RWPE1 (cell line): ENCODE measurements around the gene DSCAML1.

Experiments used
- CTCF ChIA-PET: fragments of 350-600 bp; sonication (Branson Sonifier 250); formaldehyde crosslinking; extraction: SDS; loops from one replicate; lab custom pipeline; 2021; lab: Yijun Ruan, JAX
- POLR2A ChIA-PET: fragments of 400-600 bp; formaldehyde crosslinking; extraction: SDS; loops from one replicate; lab custom pipeline; 2020; ENCODE audit warnings: antibody characterized with exemption; ENCODE audit not compliant: low non-redundant PET; lab: Yijun Ruan, JAX
- DNase-seq: peaks from one replicate; pipeline ENCODE4 v3.0.0; 2012; ENCODE audit warnings: low spot score
- H3K27ac ChIP-seq: fragments of 450-650 bp; 2 replicates; pipeline ENCODE4 v1.5.1; 2017
- TF ChIP-seq, protein P1 (sequence below): fragments of 450-650 bp; conservative IDR thresholded peaks from 2 replicates; pipeline ENCODE4 v1.5.1; 2017; ENCODE audit warnings: low read depth, mild to moderate bottlenecking

The DSCAML1 gene

DNA sequence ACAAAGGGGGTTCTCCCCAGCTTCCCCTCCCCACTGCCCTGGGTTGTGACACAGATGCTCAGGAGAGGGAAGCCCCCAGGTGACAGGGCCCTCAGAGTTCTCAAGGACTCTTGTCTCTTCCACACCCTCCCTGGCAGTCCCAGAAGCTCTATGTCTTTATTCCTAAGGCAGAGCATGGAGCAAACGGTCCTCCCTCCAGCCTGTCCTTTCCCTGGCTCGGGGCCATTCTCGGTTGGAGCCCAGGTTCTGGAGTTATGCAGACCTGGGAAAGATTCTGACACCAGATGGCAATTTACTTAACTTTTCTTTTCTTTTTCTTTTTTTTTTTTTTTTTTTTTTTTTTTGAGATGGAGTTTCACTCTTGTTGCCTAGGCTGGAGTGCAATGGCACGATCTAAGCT, 282.8 kb downstream of the DSCAML1 start:
- ChIA-PET POLR2A (no interaction called here), CTCF (interaction anchor here (1.0 kb wide), 1 partner anchor 109 kb away, joined by 3 read pairs; no protein-coding TSS in a partner anchor)

DNA sequence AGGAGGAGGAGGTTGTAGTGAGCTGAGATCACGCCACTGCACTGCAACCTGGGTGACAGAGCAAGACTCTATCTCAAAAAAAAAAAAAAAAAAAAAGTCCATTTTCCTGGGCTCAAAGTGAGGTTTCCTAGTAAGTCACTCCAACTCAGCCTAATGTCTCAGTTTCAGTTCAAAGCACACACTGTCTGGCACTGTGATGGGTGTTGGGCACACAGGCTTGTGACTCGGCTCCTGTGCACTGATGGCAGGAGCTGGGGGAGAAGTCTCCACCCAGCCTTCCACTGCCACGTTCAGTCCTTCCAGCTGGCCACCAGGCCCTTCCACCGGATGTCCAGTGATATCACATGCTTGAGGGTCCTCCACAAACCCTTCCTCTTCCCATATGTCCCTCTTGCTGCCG, 283.4 kb downstream of the DSCAML1 start:
- POLR2A ChIA-PET = no interaction called here
- no peak for DNase-seq
- no peak overlapping the region for H3K27ac ChIP-seq
- CTCF ChIA-PET = interaction anchor here (1.0 kb wide), 1 partner anchor 109 kb away, joined by 3 read pairs; no protein-coding TSS in a partner anchor
- TF ChIP-seq, protein P1, sequence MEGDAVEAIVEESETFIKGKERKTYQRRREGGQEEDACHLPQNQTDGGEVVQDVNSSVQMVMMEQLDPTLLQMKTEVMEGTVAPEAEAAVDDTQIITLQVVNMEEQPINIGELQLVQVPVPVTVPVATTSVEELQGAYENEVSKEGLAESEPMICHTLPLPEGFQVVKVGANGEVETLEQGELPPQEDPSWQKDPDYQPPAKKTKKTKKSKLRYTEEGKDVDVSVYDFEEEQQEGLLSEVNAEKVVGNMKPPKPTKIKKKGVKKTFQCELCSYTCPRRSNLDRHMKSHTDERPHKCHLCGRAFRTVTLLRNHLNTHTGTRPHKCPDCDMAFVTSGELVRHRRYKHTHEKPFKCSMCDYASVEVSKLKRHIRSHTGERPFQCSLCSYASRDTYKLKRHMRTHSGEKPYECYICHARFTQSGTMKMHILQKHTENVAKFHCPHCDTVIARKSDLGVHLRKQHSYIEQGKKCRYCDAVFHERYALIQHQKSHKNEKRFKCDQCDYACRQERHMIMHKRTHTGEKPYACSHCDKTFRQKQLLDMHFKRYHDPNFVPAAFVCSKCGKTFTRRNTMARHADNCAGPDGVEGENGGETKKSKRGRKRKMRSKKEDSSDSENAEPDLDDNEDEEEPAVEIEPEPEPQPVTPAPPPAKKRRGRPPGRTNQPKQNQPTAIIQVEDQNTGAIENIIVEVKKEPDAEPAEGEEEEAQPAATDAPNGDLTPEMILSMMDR = no peak

More for the DNA sequence above, 282.8 kb downstream of the DSCAML1 start:
- no peak for DNase-seq
- TF ChIP-seq, protein P1 = no peak
- H3K27ac ChIP-seq = no peak overlapping the region

DNA sequence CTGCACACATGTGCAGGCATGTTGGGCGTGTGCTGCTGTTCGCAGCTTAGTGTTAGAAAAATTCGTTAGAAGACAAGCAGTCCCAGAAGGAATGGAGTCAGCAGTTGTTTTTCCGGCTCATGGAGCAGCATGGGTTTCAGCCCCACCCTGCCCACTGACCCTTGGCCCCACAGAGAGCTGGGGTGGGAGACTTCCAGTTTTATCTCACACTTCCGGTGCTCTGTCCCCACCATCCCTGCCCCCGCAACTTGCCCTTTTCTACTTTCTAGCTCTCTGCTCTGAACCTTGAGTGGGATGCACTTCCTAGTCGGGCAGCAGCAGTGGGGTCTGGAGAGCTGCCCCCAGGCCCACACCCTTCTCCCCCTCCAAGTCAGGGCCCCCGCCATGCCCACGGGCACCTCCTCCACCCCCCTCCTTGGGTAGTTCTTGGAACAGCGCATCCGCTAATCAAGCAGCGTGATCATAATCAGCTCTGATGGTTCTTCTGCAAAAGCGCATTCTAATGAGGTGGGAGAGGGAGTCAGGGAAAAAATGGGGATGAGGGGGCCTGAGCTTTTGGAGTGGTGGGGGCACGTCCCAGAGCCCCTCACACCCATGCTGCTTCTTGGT, 285.0 kb downstream of the DSCAML1 start:
- DNase-seq = no peak
- TF ChIP-seq, protein P1 = no peak
- ChIA-PET CTCF (interaction anchor here (0.7 kb wide), 1 partner anchor 26 kb away, joined by 3 read pairs; no protein-coding TSS in a partner anchor), POLR2A (no interaction called here)
- H3K27ac ChIP-seq = no peak overlapping the region

DNA sequence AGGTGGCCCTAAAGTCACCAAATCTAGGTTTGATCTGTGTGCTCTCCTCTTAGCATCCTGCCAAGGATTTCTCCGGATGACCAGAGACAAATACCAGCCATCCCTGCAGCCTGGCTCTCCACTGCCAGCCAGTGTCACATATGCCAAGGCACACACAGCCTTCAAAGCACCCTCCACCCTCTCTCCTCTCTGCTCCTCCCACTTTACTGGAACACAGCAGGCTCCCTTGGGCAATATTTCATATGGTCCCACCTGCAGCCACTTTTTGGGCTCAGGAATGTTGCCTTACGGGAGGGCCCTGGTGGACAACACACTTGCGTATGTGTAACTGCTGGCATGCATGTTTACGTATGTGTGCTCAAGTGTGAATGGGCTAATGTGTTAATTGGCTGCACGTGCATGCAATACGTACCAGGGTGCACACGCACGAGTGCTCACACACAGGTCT, 285.5 kb downstream of the DSCAML1 start:
- TF ChIP-seq, protein P1 = no peak
- H3K27ac ChIP-seq = no peak overlapping the region
- POLR2A ChIA-PET = no interaction called here
- CTCF ChIA-PET = no interaction called here
- no peak for DNase-seq

DNA sequence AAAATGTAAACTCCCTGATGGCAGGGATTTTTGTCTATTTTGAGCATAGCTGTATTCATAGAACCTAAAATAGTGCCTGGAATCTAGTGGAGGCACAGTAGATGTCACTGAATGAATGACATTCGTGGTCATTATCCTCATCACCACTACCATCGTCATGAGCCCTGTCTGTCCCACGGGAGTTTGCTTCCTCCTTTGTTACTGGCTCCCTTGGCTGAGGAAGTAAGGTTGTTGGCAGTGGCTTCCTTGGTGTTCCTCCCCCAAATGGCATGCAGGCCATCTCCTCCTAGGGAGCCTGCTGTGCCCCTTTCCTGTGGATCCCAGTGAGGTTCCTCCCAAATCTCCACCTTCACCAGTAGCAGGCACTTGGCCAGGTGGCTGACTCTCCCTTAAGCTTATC, 286.4 kb downstream of the DSCAML1 start:
- TF ChIP-seq, protein P1 = no peak
- ChIA-PET CTCF (no interaction called here), POLR2A (no interaction called here)
- H3K27ac ChIP-seq = no peak overlapping the region
- DNase-seq = no peak

DNA sequence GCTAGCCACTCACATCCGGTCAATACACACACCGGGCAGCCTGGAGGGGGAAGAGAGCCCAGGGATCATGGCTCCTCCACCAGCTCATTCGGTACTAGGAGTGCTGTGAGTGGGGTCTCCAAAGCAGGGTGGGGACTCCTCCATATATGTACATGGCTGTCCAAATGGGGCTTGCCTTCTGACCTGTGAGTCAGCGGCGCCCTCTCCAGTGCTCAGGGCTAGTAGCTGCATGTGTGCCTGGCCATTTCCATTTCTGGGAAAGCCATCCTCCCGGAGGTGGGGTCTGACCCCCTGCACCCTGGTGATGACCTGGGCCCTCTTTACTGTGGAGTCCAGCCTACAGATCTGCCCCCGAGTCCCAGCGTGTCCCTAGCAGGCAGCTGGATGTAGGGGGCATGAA, 287.5 kb downstream of the DSCAML1 start:
- DNase-seq = no peak
- ChIA-PET CTCF (interaction anchor here (1.7 kb wide), 1 partner anchor 83 kb away, joined by 7 read pairs; no protein-coding TSS in a partner anchor), POLR2A (no interaction called here)
- TF ChIP-seq, protein P1 = no peak
- H3K27ac ChIP-seq = no peak overlapping the region
